Measurements from ENCODE around the gene RABIF.

GRCh38 chr1:202831906-202832305 is 57.0 kb downstream of the RABIF start:
- TF ChIP-seq EZH2 (IDR thresholded peaks at IDR 0.05; ENCODE audit: borderline replicate concordance, insufficient read depth, low read depth, low read length, poor library complexity, severe bottlenecking) (no peak), CTCF (IDR thresholded peaks at IDR 0.05) (no peak)

Measured in B cell (primary cell).